Measurements from ENCODE around the gene SLAIN1. TPM values are rescaled to one million over a fixed set of nuclear protein-coding genes. Genes with fewer than 3 reads are reported as not detected.

SLAIN1 gene
- total and polyA plus RNA-seq, 10 of the 15 experiments (the other 5 are each of a cell fraction or from before 2014, with no cell fraction given): 11.9 to 140 (median 56.9) TPM

- peak; percentile 88; the same call in 1 of the 2 replicates for TF ChIP-seq RELB (IDR thresholded peaks at IDR 0.05; ENCODE audit: low read depth)
- TF ChIP-seq NFXL1 (IDR thresholded peaks at IDR 0.05; ENCODE audit: borderline replicate concordance): no peak
- TF ChIP-seq GABPA (IDR thresholded peaks at IDR 0.05; ENCODE audit: low read depth): no peak
- TF ChIP-seq BCL3 (IDR thresholded peaks at IDR 0.05; ENCODE audit: borderline replicate concordance, insufficient read depth, low read depth, low read length, poor library complexity, severe bottlenecking): no peak
- no peak for TF ChIP-seq JUND (IDR thresholded peaks at IDR 0.05; ENCODE audit: low read depth, low read length)
- TF ChIP-seq CTCF (IDR thresholded peaks at IDR 0.05 in 2 of 3, conservative IDR thresholded peaks at IDR 0.05 in 1 of 3; ENCODE audit: control insufficient read depth in 2 of 3, extremely low read depth in 1 of 3, insufficient read depth in 1 of 3, low read depth in 3 of 3, low read length in 3 of 3): no peak
- no peak for TF ChIP-seq ZNF217 (IDR thresholded peaks at IDR 0.05)
- TF ChIP-seq HDAC2 (IDR thresholded peaks at IDR 0.05): no peak
- TF ChIP-seq POU2F2 (IDR thresholded peaks at IDR 0.05; ENCODE audit: borderline replicate concordance, low read depth, low read length): no peak
- peak; percentile 75 for TF ChIP-seq RUNX3 (IDR thresholded peaks at IDR 0.05; ENCODE audit: low read length)
- no peak for TF ChIP-seq PAX8 (IDR thresholded peaks at IDR 0.05)
- TF ChIP-seq E4F1 (IDR thresholded peaks at IDR 0.05; ENCODE audit: borderline replicate concordance, partially characterized antibody): no peak
- TF ChIP-seq PML (IDR thresholded peaks at IDR 0.05; ENCODE audit: low read length): no peak
- TF ChIP-seq RAD51 (IDR thresholded peaks at IDR 0.05): 0 out of 2 replicates have a peak, but pooled peaks have one; percentile 15
- TF ChIP-seq SPI1 (IDR thresholded peaks at IDR 0.05; ENCODE audit: borderline replicate concordance, insufficient read depth, low read depth, low read length): no peak
- TF ChIP-seq HCFC1 (IDR thresholded peaks at IDR 0.05; ENCODE audit: low read length): no peak
- no peak for TF ChIP-seq RFX5 (IDR thresholded peaks at IDR 0.05; ENCODE audit: low read depth, low read length)
- peak; percentile 66 to 72; a peak in 2 of 4 replicates for TF ChIP-seq IKZF2 (IDR thresholded peaks at IDR 0.05)
- peak; percentile 47; the same call in 1 of the 2 replicates for TF ChIP-seq DPF2 (IDR thresholded peaks at IDR 0.05)
- TF ChIP-seq MTA3 (IDR thresholded peaks at IDR 0.05; ENCODE audit: borderline replicate concordance, low read length): no peak
Observed at GRCh38 chr13:77724092-77724491, 26.6 kb downstream of the SLAIN1 start (continued).

All from GM12878 (cell line).